IMR-90 (cell line): ENCODE data around the gene SOCS4. TPM values are rescaled to one million over a fixed set of nuclear protein-coding genes. Genes with fewer than 3 reads are reported as not detected.

Source experiments
- ATAC-seq: fragments of 200-7000 bp; cut with Tn5 transposase; 2 replicates; pipeline ENCODE4 v1.9.1; 2020; ENCODE audit warnings: low read depth, mild to moderate bottlenecking, moderate library complexity
- BruUV-seq: library from RNA; stranded (reverse); fragments of 400-500 nt; replicated peaks from 2 replicates; lab custom pipeline; 2021; lab: Mats Ljungman, UMichigan
- CTCF ChIA-PET: fragments of 300-600 bp; formaldehyde crosslinking; extraction: SDS; loops from one replicate; lab custom pipeline; 2021; ENCODE audit warnings: antibody characterized with exemption; lab: Yijun Ruan, JAX
- POLR2A ChIA-PET: fragments of 300-600 bp; sonication (Branson Sonifier 250); formaldehyde crosslinking; loops from one replicate; lab custom pipeline; 2022; ENCODE audit warnings: antibody characterized with exemption; ENCODE audit not compliant: unreplicated experiment; lab: Charles Lee
- DNase-seq: peaks from one replicate; pipeline ENCODE4 v3.0.0; 2013
- H2AFZ ChIP-seq: replicated peaks from 2 replicates; pipeline ENCODE3; 2013; ENCODE audit warnings: low read length, mild to moderate bottlenecking; ENCODE audit not compliant: poor library complexity
- H2AK5ac ChIP-seq: 2 replicates; pipeline ENCODE4 v1.6.1; 2013; ENCODE audit warnings: low read depth, low read length, inconsistent platforms
- H2AK9ac ChIP-seq: replicated peaks from 2 replicates; pipeline ENCODE3; 2013; ENCODE audit warnings: mild to moderate bottlenecking, low read depth, low read length, moderate library complexity; ENCODE audit not compliant: poor library complexity
- H2BK120ac ChIP-seq: 2 replicates; pipeline ENCODE4 v1.6.1; 2013; ENCODE audit warnings: low read depth, low read length, inconsistent platforms
- H2BK15ac ChIP-seq: 3 replicates; pipeline ENCODE4 v1.6.1; 2013; ENCODE audit warnings: low read depth, low read length, inconsistent platforms
- H2BK20ac ChIP-seq: 2 replicates; pipeline ENCODE4 v1.6.1; 2013; ENCODE audit warnings: low read depth, mild to moderate bottlenecking, inconsistent platforms, low read length, moderate library complexity
- H2BK5ac ChIP-seq: 2 replicates; pipeline ENCODE4 v1.6.1; 2013; ENCODE audit warnings: mild to moderate bottlenecking, low read depth, low read length, inconsistent platforms; ENCODE audit not compliant: poor library complexity, severe bottlenecking
- H3K14ac ChIP-seq: replicated peaks from 2 replicates; pipeline ENCODE4 v1.6.1; 2013; ENCODE audit warnings: low read depth, low read length, inconsistent platforms
- H3K18ac ChIP-seq: 2 replicates; pipeline ENCODE4 v1.6.1; 2013; ENCODE audit warnings: low read depth, low read length, control low read depth
- H3K23ac ChIP-seq: 2 replicates; pipeline ENCODE4 v1.6.1; 2013; ENCODE audit warnings: low read depth, low read length, inconsistent platforms
- H3K27ac ChIP-seq: 2 replicates; pipeline ENCODE4 v1.5.1; 2013; ENCODE audit warnings: mild to moderate bottlenecking, control low read depth, low read length; ENCODE audit not compliant: insufficient read depth
- H3K27me3 ChIP-seq: 2 replicates; pipeline ENCODE4 v1.6.1; 2013; ENCODE audit warnings: low read length; ENCODE audit not compliant: control insufficient read depth, insufficient read depth
- H3K36me3 ChIP-seq: 2 replicates; pipeline ENCODE4 v1.6.1; 2013; ENCODE audit warnings: low read length, mixed read lengths; ENCODE audit not compliant: control insufficient read depth, insufficient read depth
- H3K4ac ChIP-seq: 2 replicates; pipeline ENCODE4 v1.6.1; 2013; ENCODE audit warnings: low read depth, low read length, inconsistent platforms
- H3K4me1 ChIP-seq: 2 replicates; pipeline ENCODE4 v1.6.1; 2013; ENCODE audit warnings: low read length, mixed read lengths; ENCODE audit not compliant: control insufficient read depth, insufficient read depth
- H3K4me2 ChIP-seq: 2 replicates; pipeline ENCODE4 v1.6.1; 2013; ENCODE audit warnings: low read depth, mild to moderate bottlenecking, control low read depth, low read length, moderate library complexity
- H3K4me3 ChIP-seq: 2 replicates; pipeline ENCODE4 v1.5.1; 2013; ENCODE audit warnings: low read depth, mild to moderate bottlenecking, control low read depth, low read length, moderate library complexity; ENCODE audit not compliant: insufficient read depth
- H3K56ac ChIP-seq: 2 replicates; pipeline ENCODE4 v1.6.1; 2013; ENCODE audit warnings: low read length, inconsistent platforms; ENCODE audit not compliant: insufficient read depth; ENCODE audit errors: extremely low read depth
- H3K79me1 ChIP-seq, 2 experiments: 2 replicates each; pipeline ENCODE4 v1.6.1; 2013; ENCODE audit warnings: low read length in 2 of 2, inconsistent platforms in 1 of 2, low read depth in 1 of 2
- H3K9ac ChIP-seq: 2 replicates; pipeline ENCODE4 v1.6.1; 2013; ENCODE audit warnings: low read depth, low read length, control low read depth
- H3K9me1 ChIP-seq: 2 replicates; pipeline ENCODE4 v1.6.1; 2013; ENCODE audit warnings: low read length, inconsistent platforms; ENCODE audit not compliant: insufficient read depth
- H3K9me3 ChIP-seq: 2 replicates; pipeline ENCODE4 v1.6.1; 2013; ENCODE audit warnings: low read length; ENCODE audit not compliant: control insufficient read depth, insufficient read depth
- H4K20me1 ChIP-seq: 2 replicates; pipeline ENCODE4 v1.6.1; 2013; ENCODE audit warnings: low read length, inconsistent platforms; ENCODE audit not compliant: insufficient read depth
- H4K5ac ChIP-seq: 2 replicates; pipeline ENCODE4 v1.6.1; 2013; ENCODE audit warnings: mild to moderate bottlenecking, low read depth, low read length, control low read depth
- H4K8ac ChIP-seq, 2 experiments: 2 replicates each; pipeline ENCODE4 v1.6.1; 2013; ENCODE audit warnings: low read depth in 2 of 2, low read length in 2 of 2, control low read depth in 1 of 2, inconsistent platforms in 1 of 2
- H4K91ac ChIP-seq: 2 replicates; pipeline ENCODE4 v1.6.1; 2013; ENCODE audit warnings: low read depth, low read length, inconsistent platforms; ENCODE audit not compliant: insufficient read depth
- CEBPB ChIP-seq: IDR thresholded peaks from 2 replicates; pipeline ENCODE4 v1.6.1; 2012; ENCODE audit warnings: low read depth, low read length, improper control_type of control experiment
- CHD1 ChIP-seq: IDR thresholded peaks from 2 replicates; pipeline ENCODE4 v1.6.1; 2012; ENCODE audit warnings: low read depth, low read length, improper control_type of control experiment
- CTCF ChIP-seq: conservative IDR thresholded peaks from 2 replicates; pipeline ENCODE4 v1.5.1; 2012; ENCODE audit warnings: mild to moderate bottlenecking, low read depth, low read length, improper control_type of control experiment
- ELK1 ChIP-seq: fragments of 150-350 bp; IDR thresholded peaks from 2 replicates; pipeline ENCODE4 v1.6.1; 2016; ENCODE audit warnings: low read depth, mild to moderate bottlenecking, low read length, moderate library complexity, borderline replicate concordance
- FOS ChIP-seq: fragments of 150-350 bp; IDR thresholded peaks from 2 replicates; pipeline ENCODE4 v1.6.1; 2016; ENCODE audit warnings: low read depth, low read length
- MAFK ChIP-seq: IDR thresholded peaks from 2 replicates; pipeline ENCODE4 v1.6.1; 2012; ENCODE audit warnings: low read depth, low read length, improper control_type of control experiment
- MAZ ChIP-seq: IDR thresholded peaks from 2 replicates; pipeline ENCODE4 v1.6.1; 2012; ENCODE audit warnings: low read depth, mild to moderate bottlenecking, low read length, improper control_type of control experiment, moderate library complexity, borderline replicate concordance
- MXI1 ChIP-seq: IDR thresholded peaks from 2 replicates; pipeline ENCODE4 v1.6.1; 2012; ENCODE audit warnings: low read depth, mild to moderate bottlenecking, low read length, moderate library complexity, borderline replicate concordance
- NFE2L2 ChIP-seq: fragments of 150-350 bp; IDR thresholded peaks from 2 replicates; pipeline ENCODE4 v1.6.1; 2016; ENCODE audit warnings: low read depth, mild to moderate bottlenecking, low read length
- POLR2A ChIP-seq: IDR thresholded peaks from 2 replicates; pipeline ENCODE4 v1.6.1; 2012; ENCODE audit warnings: mild to moderate bottlenecking, low read depth, low read length
- RAD21 ChIP-seq: IDR thresholded peaks from 2 replicates; pipeline ENCODE4 v1.6.1; 2012; ENCODE audit warnings: low read length, improper control_type of control experiment
- RCOR1 ChIP-seq: IDR thresholded peaks from 2 replicates; pipeline ENCODE4 v1.6.1; 2012; ENCODE audit warnings: mild to moderate bottlenecking, low read length, improper control_type of control experiment; ENCODE audit not compliant: insufficient replicate concordance
- RFX5 ChIP-seq: IDR thresholded peaks from 2 replicates; pipeline ENCODE4 v1.8.0; 2012; ENCODE audit warnings: low read depth, mild to moderate bottlenecking, low read length, moderate library complexity
- SMC3 ChIP-seq: fragments of 150-350 bp; IDR thresholded peaks from 2 replicates; pipeline ENCODE4 v1.6.1; 2016; ENCODE audit warnings: low read depth, mild to moderate bottlenecking, antibody characterized with exemption, low read length, moderate library complexity
- WGBS, 2 experiments: methylation state at CpG; one replicate each; pipeline versions ENCODE4 v1.1.5 to v1.1.7; 2013; ENCODE audit warnings: missing lambda C conversion rate in 2 of 2; ENCODE audit not compliant: insufficient read length in 1 of 2; ENCODE audit errors: extremely low coverage in 2 of 2; 5-methylcytosine and 5-hydroxymethylcytosine counted together
- dilution Hi-C: fragments of 300-500 bp; cut with HindIII; formaldehyde crosslinking; loops from one replicate; pipeline ENCODE4 v1.14.3; 2018; ENCODE audit warnings: low sequenced_read_pairs; ENCODE audit not compliant: unreplicated experiment
- in situ Hi-C: fragments of 300-500 bp; cut with MboI; formaldehyde crosslinking; loops from 3 replicates; pipeline ENCODE4 v1.14.3; 2019; ENCODE audit warnings: low sequenced_read_pairs, inconsistent platforms, mixed read lengths
- intact Hi-C: fragments of 100-400 bp; cut with micrococcal nuclease; formaldehyde crosslinking; loops from 2 replicates; pipeline ENCODE4 v1.10.0; 2022
- polyA plus RNA-seq, 3 experiments: library from polyadenylated mRNA; depleted of rRNA; stranded (reverse); fragments of >200 nt; gene quantifications; 2 replicates each; pipeline ENCODE4 v1.2.3, GENCODE V29; 2012; ENCODE audit warnings: low replicate concordance in 1 of 3
- total RNA-seq: library from RNA; depleted of rRNA; stranded (reverse); fragments of >200 nt; gene quantifications from 2 replicates; pipeline ENCODE4 v1.2.3, GENCODE V29; 2012

Gene SOCS4
- total and polyA plus RNA-seq, 2 of the 4 experiments (the other 2 are of a cell fraction) = 4.6 to 12.7 TPM

GRCh38 chr14:55065411-55065810 is 38.4 kb downstream of the SOCS4 start:
- Histone ChIP-seq H3K27ac (peak overlapping the region; percentile 10; the same call in 1 of the 2 replicates), H2BK5ac (no peak overlapping the region), H3K36me3 (peaks cover 26% of the 10 kb centered on the region), H2AK5ac (no peak overlapping the region), H2BK20ac (no peak overlapping the region; the same call in 1 of the 2 replicates), H2BK15ac (no peak overlapping the region), H3K23ac (peak overlapping the region; percentile 6; the same call in 1 of the 2 replicates), H4K20me1 (peaks cover 46% of the 10 kb centered on the region), H3K56ac (no peak overlapping the region), H4K5ac (no peak overlapping the region), H2BK120ac (no peak overlapping the region), H3K4ac (no peak overlapping the region), H2AK9ac (no peak overlapping the region), H3K9me1 (peaks cover 10% of the 10 kb centered on the region), H3K79me1 (peaks cover 16 to 60% of the 10 kb centered on the region in 2 experiments), H4K91ac (no peak overlapping the region), H3K4me3 (no peak overlapping the region), H2AFZ (no peak overlapping the region), H3K4me1 (peaks cover 6% of the 10 kb centered on the region; the same call in 1 of the 2 replicates), H3K9ac (no peak overlapping the region), H3K18ac (no peak overlapping the region), H3K9me3 (no peaks in the 10 kb centered on the region), H3K14ac (no peak overlapping the region), H4K8ac (no peak overlapping the region; a peak in 1 of 4 replicates), H3K27me3 (no peaks in the 10 kb centered on the region), H3K4me2 (no peak overlapping the region)
- DNase-seq (no peak), ATAC-seq (peak; percentile 9; the same call in 1 of the 2 replicates)
- BruUV-seq = no TSS peak
- CTCF ChIA-PET = interaction anchor here (0.6 to 0.9 kb wide), 3 partner anchors 15 to 356 kb away, joined by 3 read pairs; no protein-coding TSS in a partner anchor
- dilution Hi-C loops (no loop called here), in situ Hi-C loops (no loop called here), intact Hi-C loops (no loop called here)
- POLR2A ChIA-PET = no interaction called here
- no CpG with 5 or more reads among the region's 2 CpGs for WGBS, 2 experiments
- no peak for TF ChIP-seq MXI1
- TF ChIP-seq RAD21 = no peak
- TF ChIP-seq NFE2L2 = no peak
- TF ChIP-seq SMC3 = no peak
- TF ChIP-seq RCOR1 = no peak
- no peak for TF ChIP-seq POLR2A
- no peak for TF ChIP-seq CHD1
- TF ChIP-seq CEBPB = no peak
- TF ChIP-seq CTCF = no peak
- no peak for TF ChIP-seq MAZ
- TF ChIP-seq MAFK = no peak
- no peak for TF ChIP-seq RFX5
- TF ChIP-seq FOS = no peak
- TF ChIP-seq ELK1 = no peak
